M059J (cell line): Measurements from ENCODE around the gene SMIM36. TPM values are rescaled to one million over a fixed set of nuclear protein-coding genes. Genes with fewer than 3 reads are reported as not detected.
"Not testable (repeated sequence)": the region's sequence is repeated elsewhere in the genome, so short reads cannot be mapped to it uniquely, and the experiment has no call there.

Experiments used
- DNase-seq: peaks from one replicate; pipeline ENCODE4 v3.0.0-alpha.2; 2012; ENCODE audit warnings: low read depth
- total RNA-seq: library from RNA; depleted of rRNA; stranded (reverse); fragments of >200 nt; shearing (Covaris generic); gene quantifications from 2 replicates; pipeline ENCODE4 v1.2.3, GENCODE V29; 2014; rRNA removed

SMIM36 gene
- total RNA-seq, 1 experiment from 2014 or later: not detected

GRCh38 chr17:55416470-55417052 is 94.7 kb downstream of the SMIM36 start:
- peak; percentile 22 for DNase-seq

GRCh38 chr17:55416000-55416399 is 95.3 kb downstream of the SMIM36 start:
- DNase-seq: no peak

- DNase-seq: no peak
Observed at GRCh38 chr17:55414983-55415382, 96.3 kb downstream of the SMIM36 start.

GRCh38 chr17:55413825-55414489 is 97.3 kb downstream of the SMIM36 start:
- DNase-seq: no peak

- no peak for DNase-seq
Observed at GRCh38 chr17:55411463-55411855, 99.8 kb downstream of the SMIM36 start.

GRCh38 chr17:55410722-55411462 is 100.4 kb downstream of the SMIM36 start:
- DNase-seq: peak; percentile 45

GRCh38 chr17:55409030-55409800 is 102.0 kb downstream of the SMIM36 start:
- DNase-seq: no peak

- DNase-seq: no peak
Observed at GRCh38 chr17:55407641-55408566, 103.3 kb downstream of the SMIM36 start.

- DNase-seq: no peak
Observed at GRCh38 chr17:55405600-55405999, 105.7 kb downstream of the SMIM36 start.

GRCh38 chr17:55404197-55404596 is 107.1 kb downstream of the SMIM36 start:
- DNase-seq: not testable (repeated sequence)

- peak; percentile 71 for DNase-seq
Observed at GRCh38 chr17:55402374-55402773, 108.9 kb downstream of the SMIM36 start.

Other genes with a start within 250 kb of the SMIM36 start
- 4.4 and 5.3 TPM in 2 replicates for gene HLF, start 246.5 kb downstream of the SMIM36 start, total RNA-seq
- gene MMD, start 89.6 kb downstream of the SMIM36 start, total RNA-seq: 28.6 and 35.2 TPM in 2 replicates
- gene TMEM100, start 211.4 kb upstream of the SMIM36 start, total RNA-seq: 0.07 and 0.22 TPM in 2 replicates
- 13.4 and 16.8 TPM in 2 replicates for gene PCTP, start 239.6 kb upstream of the SMIM36 start, total RNA-seq